HG03045 (cell line): ENCODE results near the gene NBEA.

Experiments used
- ATAC-seq: cut with Tn5 transposase; IDR thresholded peaks from one replicate; pipeline ENCODE4 v1.9.1; 2021; ENCODE audit warnings: mild to moderate bottlenecking, moderate library complexity; ENCODE audit not compliant: unreplicated experiment

Gene NBEA

DNA sequence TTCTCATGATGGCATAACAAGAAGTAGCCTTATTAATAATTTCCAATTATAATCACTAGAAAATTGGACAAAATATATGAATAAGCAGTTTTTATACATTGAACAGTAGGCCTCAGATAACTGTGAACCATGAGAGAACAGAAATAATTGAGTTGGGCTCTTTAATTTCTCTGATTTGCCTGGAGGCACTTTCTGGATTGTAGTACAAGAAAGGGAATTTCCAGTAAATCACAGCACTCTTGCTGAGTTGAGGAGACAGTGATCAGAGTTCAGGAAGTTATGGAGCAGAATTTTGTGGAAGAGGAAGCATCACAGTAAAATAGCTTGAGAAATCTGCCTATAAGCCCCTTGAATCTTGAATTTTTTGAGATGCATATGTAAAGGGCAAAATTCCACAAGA is 318.2 kb downstream of the NBEA start:
- no peak for ATAC-seq

DNA sequence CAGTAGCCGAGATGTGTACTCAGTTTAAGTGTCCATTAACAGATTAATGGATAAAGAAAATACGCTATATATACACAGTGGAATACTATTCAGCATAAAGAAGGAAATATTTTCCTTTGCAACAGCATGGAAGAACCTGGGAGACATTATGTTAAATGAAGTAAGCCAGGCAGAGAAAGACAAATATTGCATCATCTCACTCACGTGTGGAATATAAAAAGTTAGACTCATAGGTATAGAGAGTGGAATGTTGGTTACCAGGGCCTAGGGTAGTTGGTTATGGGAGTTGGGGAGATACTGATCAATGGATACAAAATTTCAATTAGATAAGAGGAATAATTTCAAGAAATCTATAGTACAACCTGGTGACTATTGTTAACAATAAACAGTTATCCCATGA is 324.3 kb downstream of the NBEA start:
- no peak for ATAC-seq

DNA sequence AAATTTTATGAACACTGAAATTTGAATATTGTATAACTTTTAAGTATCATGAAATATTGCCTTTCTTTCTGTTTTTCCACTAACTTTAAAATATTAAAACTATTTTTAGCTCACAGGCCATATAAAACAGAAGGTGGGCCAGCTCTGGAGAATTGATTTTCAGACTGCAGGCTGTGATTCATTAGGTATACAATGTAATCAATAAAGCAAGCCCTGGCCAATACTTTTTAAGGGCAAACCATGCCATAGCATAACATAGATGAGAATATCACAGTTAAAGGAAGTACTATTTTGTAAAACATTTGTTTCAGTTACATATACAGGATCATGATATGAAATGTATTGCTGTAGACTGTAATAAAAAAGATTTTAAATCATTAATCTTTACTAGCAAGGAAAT is 336.8 kb downstream of the NBEA start:
- ATAC-seq = no peak

DNA sequence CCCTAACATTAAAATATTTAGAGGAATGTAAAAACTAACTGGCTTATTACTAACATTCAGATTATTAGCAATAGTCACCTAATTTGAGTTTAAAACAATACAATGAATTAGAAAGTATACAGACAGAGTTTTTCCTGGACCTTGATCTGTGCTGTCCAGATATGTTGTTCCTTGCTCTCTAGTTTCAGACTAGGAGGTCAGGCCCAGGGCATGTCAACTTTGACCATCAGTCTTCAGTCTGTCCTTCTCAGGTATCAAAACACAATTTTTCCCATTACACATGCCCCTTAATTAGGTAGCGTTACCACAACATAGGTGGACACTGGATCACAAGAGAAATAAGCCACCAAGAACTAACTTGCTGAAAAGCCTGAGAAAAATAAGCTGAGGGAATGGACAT is 337.4 kb downstream of the NBEA start:
- no peak for ATAC-seq

DNA sequence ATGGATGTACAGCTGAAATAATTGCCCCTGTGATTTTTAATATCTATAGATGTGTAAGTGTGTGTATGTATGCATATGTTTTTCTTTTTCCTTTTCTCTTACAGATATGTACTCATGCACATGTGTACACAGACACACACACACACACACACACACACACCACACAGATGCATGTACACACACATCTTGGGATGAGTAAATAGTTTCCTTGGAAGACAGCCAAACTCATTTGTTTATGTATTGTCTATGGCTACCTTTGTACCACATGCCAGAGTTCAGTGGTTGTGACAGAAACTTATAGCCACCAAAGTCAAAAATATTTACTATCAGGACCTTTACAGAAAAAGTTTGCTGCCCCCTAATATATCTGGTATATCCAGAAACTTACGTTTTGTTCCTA is 341.8 kb downstream of the NBEA start:
- no peak for ATAC-seq

DNA sequence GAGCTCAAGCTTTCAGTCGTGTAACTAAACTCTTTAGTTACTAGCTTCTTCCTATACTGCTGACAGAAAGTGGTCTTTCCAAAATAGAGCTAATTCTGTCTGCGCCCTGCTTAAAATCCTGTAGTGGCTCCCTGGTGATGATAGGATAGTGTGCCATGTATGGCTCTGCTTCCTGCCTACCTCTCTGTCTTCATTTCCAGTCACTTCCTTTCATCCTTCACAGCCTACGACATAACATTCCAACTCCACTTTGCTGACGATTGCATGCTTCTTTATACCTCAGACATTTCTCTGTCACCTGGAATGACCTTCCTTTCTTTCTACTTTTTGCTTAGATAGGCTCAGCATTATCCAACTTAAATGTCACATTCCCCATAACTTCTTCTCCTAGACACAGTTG is 343.6 kb downstream of the NBEA start:
- ATAC-seq = no peak

DNA sequence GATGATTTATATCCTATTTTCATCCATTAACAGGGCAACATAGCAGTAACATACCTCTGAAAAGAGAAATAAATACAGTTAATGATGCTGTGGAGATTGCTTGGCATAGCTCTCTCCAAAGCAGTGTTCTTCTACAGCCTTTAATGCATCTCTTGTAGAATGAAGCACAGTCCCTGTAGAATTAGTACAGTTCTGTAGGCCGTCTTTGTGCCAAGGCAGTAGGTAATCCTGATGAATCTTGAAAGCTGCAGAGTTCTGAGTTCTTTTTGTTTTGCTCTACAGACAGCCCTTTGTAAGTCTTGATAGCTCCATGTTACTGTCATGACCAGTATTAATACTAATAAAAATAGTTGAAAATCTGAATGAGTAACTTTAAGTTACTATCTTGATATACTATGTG is 350.3 kb downstream of the NBEA start:
- no peak for ATAC-seq

DNA sequence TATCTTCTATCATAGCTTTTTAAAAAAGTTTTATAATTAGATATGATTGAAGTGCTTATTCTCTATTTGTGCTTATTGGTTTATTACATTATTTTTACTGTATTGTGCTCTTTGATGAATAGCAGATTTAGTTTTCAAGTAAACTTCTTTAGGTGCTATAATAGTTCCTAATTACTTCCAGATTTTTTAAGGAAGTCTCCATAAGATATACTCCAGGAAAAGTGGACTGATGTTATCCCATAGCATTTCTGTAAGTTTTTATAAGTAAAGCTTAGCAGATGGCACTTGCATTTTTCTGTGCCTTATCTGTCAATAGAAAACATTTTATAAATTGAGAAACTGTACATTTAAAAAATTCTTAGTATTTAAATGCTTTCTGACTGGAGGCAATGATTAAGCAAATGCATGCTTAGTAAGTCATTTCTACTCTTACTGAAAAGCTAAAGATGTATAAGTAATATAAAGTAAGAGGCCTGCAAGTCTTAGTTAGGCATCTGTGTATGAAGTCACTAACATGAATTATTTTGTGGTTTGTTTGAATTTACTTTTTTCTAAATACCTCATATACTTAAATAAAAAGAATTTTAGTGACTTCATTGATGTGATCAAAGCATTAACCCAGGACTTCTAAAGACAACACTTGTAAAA is 351.6 kb downstream of the NBEA start:
- ATAC-seq = no peak

DNA sequence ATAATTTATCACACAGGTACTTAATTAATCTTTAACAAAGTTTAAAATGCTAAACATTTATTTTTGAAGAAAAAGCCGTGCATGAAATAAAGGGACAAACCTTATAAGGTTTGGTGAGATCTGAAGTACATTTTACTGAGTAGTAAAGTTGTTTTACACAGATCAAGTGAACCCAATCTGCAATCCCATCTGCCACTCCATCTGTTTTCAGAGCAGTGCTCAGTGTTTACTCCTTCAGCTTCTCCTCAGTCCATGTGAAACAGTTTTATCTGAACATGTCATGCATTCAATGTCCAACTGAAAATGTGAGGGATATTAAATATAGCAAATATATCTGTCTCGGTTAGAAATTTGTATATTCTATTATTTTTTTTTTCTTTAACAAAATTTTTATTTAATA is 367.6 kb downstream of the NBEA start:
- no peak for ATAC-seq

DNA sequence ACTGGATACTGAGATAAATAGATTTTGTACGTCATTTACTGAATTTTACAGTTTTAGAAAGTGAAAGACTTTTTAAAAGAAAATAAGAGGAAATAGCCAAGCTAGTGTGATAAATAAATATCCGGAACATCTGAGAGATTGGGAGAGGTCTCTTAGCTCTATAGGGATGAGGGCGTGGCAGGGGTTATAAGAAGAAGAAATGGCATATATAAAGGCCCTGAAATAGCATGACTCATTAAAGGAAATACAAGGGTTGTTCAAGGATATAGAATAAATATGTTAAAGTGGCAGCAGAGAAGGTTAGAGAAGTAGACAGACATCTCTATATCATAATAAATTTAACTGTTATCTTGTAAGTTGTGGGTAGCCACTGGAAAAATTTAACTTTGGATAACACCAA is 390.1 kb downstream of the NBEA start:
- ATAC-seq = no peak

DNA sequence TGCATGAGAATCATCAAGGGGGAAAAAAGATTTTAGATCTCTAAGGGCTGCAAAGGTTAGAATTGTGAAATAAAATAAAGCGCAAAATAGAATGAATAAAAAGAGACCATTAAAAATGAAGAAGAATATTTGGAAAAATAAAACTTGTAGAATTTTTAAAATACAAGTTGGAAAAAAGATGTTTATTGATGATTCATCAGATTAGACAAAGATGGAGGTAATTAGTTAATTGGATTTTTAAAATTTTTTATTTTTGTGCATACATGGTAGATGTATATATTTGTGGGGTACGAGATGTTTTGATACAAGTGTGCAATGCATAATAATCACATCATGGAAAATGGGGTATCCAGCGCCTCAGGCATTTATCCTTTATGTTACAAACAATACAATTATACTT is 391.1 kb downstream of the NBEA start:
- no peak for ATAC-seq

DNA sequence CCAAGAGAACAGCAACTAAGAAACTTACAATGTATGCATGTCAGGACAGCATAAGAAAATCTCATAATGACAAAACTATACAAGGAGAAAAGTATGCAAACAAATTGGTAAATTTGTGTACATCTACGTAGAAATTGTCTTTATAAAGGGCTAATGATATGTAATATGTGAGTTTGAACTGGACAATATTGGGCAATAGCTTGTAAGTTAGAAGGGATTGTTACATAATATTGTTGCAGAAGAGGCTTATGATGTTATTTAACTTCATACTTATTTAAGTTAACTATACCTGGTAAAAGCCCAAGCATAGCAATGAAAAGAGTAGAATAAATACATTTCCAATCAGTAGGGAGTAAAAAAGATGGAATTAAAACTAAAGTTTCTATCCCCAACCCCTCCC is 400.4 kb downstream of the NBEA start:
- no peak for ATAC-seq

DNA sequence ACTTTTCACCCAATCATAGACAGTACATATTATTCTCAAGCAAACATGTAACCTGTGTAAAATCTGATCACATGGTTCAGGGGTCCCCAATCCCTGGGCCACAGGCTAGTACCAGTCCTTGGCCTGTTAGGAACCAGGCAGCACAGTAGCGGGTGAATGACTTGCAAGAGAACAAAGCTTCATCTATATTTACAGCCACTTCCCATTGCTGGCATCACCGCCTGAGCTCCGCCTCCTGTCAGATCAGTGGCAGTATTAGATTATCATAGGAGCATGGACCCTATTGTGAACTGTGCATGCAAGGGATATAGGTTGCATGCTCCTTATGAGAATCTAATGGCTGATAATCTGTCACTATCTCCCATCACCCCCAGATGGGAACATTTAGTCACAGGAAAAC is 401.3 kb downstream of the NBEA start:
- no peak for ATAC-seq

DNA sequence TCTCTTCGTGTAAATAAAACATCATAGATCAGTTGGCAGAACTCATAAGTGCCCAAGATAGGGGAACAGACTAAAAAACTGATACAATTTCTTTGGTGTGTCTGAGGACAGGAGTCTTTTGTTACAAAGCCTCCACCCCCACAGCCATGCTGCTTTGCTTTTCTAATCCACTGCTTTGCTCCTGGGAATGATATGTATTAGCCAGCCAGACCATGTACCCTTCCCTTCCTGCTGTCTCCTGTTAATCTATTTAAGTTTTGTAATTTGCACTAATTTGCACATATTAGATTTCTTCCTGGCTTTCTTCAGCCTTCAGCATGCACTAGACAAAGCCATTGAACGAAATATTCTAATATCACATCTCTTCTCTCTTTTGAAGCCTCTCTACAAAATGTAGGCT is 403.9 kb downstream of the NBEA start:
- ATAC-seq = no peak

DNA sequence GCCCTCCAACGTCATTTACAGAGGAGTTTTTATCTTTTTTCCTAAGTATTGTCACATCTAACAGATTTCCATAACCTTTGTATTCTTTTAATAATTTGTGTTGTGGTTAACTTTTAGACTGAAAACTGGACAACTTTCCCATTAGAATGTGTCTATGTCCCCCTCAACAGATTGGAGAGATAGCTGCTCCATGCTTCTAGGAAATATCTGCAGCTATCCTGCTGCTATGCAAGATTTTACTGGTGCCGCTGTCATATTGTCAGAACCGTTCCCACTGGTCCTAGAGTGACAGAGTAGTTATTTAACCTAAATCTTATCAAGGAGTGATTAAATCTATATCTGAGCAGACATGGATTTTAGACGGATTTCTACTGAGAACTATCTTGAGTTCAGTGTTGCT is 404.4 kb downstream of the NBEA start:
- no peak for ATAC-seq

DNA sequence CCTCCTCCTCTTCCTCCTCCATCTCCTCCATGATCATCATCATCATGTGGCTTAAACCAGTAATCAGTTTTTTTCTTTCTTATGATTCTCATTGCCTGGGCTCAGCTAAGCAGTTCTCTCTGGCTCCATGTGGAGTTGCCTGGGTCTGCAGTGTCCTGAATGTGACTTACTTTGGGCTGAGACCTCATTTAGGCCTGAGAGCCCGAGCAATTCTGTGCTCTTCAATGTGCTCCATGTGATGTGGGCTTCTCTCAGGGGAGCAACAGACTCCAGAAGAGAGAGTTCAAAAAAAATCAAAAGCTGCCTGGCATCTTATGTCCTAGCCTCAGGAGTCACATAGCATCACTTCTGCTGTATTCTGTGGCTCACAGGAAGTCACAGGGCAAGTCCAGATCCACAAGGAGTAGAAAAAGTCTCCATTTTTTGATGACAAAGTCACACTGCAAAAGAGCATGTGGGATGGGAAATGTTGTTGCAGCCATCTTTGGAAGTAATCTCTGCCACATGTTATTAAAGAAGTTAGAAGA is 405.7 kb downstream of the NBEA start:
- no peak for ATAC-seq

DNA sequence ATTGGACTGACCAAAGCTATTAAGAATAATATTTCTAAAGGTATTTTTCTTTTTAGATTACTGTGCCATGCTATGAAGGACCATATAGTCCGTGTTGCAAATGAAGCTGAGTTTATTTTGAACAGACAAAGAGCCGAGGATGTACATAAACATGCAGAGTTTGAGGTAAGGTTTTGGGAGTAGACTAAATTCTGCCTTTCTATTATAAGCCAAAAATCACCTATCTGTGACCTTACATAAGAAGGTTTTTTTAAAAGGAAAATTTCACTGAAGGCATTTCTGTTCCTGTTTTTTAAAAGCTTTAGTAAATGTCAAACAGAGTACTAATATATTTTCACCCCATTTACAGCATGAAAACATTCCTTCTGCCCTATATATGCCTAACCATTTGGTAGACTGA is 407.0 kb downstream of the NBEA start:
- ATAC-seq = no peak

DNA sequence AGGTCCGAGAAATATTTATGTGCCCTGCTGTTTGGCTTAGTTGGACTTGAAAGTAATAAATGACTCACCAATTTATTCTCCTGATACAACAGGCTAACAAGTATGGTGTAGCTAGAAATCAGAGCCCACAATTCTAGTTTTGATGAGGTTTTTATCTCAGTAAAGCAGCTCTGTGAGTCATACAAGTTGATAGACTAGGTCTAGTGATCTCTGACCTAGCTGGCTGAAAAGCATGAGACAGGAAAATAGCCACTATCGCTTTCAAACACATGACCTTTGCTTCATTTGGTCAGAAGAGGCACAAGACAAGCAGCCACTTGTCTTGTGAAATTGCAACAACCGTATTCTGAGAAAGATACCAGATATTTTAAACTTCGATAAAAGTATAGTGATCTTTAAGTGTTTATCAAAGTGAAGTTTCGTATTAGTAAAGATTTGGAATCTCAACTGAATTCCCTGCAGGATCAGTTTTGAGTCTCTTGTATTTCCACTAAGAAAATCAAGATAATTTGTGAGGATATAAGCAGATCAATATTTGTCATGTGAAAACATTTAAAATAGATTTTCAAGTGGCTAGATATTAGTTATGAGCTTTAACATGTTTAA is 407.7 kb downstream of the NBEA start:
- no peak for ATAC-seq

DNA sequence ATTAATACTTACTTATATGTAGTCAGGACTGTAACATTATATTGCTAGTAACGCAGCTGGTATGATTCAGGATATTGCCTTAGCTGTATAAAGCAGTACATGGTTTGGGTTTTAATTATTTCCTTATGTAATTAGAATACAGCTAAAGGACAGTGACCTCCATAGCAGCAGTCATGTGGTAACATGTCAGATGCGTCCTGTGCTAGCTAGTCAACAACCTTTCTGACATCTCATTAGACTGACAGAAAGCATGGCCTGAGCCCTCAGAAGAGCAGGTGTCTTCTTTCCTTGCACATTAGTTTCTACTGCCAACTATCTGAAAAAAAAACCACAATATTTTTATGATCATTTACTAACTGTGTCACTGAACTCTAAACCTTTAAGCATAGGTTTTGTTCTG is 412.2 kb downstream of the NBEA start:
- no peak for ATAC-seq

DNA sequence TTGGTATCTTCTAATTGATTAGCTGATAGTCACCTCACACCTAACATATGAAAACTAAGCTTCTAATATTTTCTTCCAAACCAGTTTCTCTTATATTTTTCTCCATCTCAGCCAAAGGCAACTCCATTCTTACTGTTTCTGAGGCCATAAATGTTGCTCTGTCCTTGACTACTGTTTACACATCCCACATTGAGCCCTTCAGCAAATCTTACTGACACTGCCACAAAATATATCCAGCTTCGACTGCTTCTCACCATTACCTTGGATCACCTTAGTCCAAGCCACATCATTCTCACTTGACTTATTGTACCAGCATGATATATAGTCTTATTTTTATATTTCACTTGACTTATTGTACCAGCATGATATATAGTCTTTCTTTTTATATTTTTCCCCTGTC is 412.8 kb downstream of the NBEA start:
- ATAC-seq = no peak

DNA sequence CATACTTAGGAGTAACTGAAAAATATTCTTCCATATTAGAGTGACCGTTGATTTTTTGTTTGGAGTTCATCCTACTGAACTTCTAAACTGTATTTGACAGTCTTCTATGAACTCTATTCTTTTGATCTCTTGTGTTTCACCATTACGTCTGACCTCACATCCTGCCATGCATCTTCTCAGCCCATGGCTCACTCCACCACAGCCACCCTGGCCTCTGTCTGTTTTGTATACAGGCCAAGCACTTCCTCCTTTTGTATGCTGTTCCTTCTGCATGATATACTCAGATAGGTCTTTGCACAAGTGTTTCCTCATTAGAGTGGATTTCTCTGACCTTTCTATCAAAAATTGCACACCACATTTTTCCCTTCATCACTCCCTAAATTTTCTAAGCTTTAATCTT is 414.5 kb downstream of the NBEA start:
- ATAC-seq = no peak

DNA sequence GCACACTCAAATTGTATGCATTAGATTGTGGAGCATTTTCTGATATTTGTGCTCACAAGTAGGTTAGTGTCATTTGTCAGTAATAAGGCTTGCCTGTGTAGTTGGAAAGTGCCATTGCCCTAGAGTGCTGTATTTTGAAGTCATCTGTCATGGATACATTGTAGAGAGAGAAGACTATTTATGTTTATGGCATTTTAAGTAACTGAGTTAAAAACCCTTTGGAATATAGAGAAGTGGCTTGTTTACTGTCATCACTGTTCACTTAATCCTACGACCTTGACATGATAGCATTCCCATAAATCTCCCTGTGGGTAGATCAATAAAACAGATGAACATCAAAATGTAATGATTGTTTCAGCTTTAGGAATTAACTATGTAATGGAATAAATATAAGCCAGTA is 423.8 kb downstream of the NBEA start:
- ATAC-seq = no peak

DNA sequence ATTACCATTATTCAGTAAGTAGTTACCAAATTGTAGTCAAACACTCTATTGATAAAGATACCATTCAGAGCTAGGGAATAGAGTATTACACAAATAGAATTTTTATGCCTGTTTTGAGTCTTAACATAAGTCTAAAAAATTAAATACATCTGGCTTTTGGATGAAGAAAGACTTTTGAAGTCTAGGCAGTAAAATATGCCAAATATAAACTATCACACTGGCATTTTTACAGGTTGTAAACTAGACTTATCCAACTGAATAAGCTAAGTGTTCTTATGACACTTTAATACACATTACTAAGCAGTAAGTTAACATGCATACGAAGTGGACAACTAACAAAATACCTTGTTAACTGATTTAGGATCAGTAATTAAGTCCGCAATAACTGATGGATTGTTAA is 425.5 kb downstream of the NBEA start:
- ATAC-seq = no peak
